HepG2 (cell line): ENCODE results near the gene LIMA1. TPM values are rescaled to one million over a fixed set of nuclear protein-coding genes. Genes with fewer than 3 reads are reported as not detected.

Experiments
- ATAC-seq: fragments of 200-7000 bp; cut with Tn5 transposase; 3 replicates; pipeline ENCODE4 v1.9.1; 2020; ENCODE audit warnings: mild to moderate bottlenecking, moderate library complexity
- BruUV-seq: library from RNA; stranded (reverse); fragments of 400-500 nt; replicated peaks from 2 replicates; lab custom pipeline; 2021; lab: Mats Ljungman, UMichigan
- CTCF ChIA-PET: fragments of 300-600 bp; formaldehyde crosslinking; extraction: SDS; loops from one replicate; lab custom pipeline; 2021; ENCODE audit warnings: low total read pairs, inconsistent platforms, low intra/inter-chr PET ratio; lab: Yijun Ruan, JAX
- POLR2A ChIA-PET: fragments of 350-600 bp; sonication (Branson Sonifier 250); formaldehyde crosslinking; loops from one replicate; lab custom pipeline; 2020; ENCODE audit warnings: antibody characterized with exemption, inconsistent platforms; lab: Yijun Ruan, JAX
- DNase-seq: peaks from one replicate; pipeline ENCODE4 v3.0.0-alpha.2; 2015; ENCODE audit warnings: low spot score
- FAIRE-seq: peaks from 3 replicates; lab custom pipeline; 2011; peaks lifted over from hg19 to GRCh38; lab: Jason Lieb, UNC
- H2AFZ ChIP-seq: one replicate; pipeline ENCODE4 v1.6.1; 2011; ENCODE audit warnings: low read length, inconsistent platforms
- H3K27ac ChIP-seq: fragments of 300-600 bp; 3 replicates; pipeline ENCODE4 v1.8.0; 2011; ENCODE audit warnings: mixed run types, mild to moderate bottlenecking, mixed read lengths, low read length, inconsistent platforms; ENCODE audit not compliant: insufficient read depth; ENCODE audit errors: extremely low read length
- H3K27me3 ChIP-seq, 2 experiments: fragments of 200-600 bp in 1 of 2; 2 replicates in 1 of 2; 3 replicates in 1 of 2; pipeline versions ENCODE4 v1.6.0 to v1.8.0; 2011; ENCODE audit warnings: low read length in 2 of 2, mild to moderate bottlenecking in 2 of 2, moderate library complexity in 2 of 2, inconsistent platforms in 1 of 2; ENCODE audit not compliant: insufficient read depth in 2 of 2, control insufficient read depth in 1 of 2
- H3K36me3 ChIP-seq, 2 experiments: fragments of 200-600 bp in 1 of 2; replicated peaks in 1 of 2; 2 replicates in 1 of 2; 3 replicates in 1 of 2; pipeline versions ENCODE4 v1.5.1 to v1.8.0; 2011; ENCODE audit warnings: low read length in 2 of 2, inconsistent platforms in 1 of 2; ENCODE audit not compliant: insufficient read depth in 2 of 2, control insufficient read depth in 1 of 2
- H3K4me1 ChIP-seq: 2 replicates; pipeline ENCODE4 v1.5.1; 2012; ENCODE audit warnings: low read length, inconsistent platforms; ENCODE audit not compliant: insufficient read depth
- H3K4me2 ChIP-seq: 2 replicates; pipeline ENCODE4 v1.6.0; 2011; ENCODE audit warnings: low read depth, low read length, inconsistent platforms
- H3K4me3 ChIP-seq, 3 experiments: fragments of 200-600 bp in 1 of 3; sonication (generic), shearing (Covaris generic) in 1 of 3; replicated peaks in 1 of 3; 2 replicates each; pipeline ENCODE4 v1.5.1; 2011 to 2016; ENCODE audit warnings: low read length in 3 of 3, inconsistent platforms in 2 of 3, low read depth in 2 of 3, mild to moderate bottlenecking in 2 of 3, control low read depth in 1 of 3, mixed read lengths in 1 of 3; ENCODE audit not compliant: insufficient read depth in 1 of 3
- H3K79me2 ChIP-seq: one replicate; pipeline ENCODE4 v1.6.1; 2011; ENCODE audit warnings: low read length, inconsistent platforms; ENCODE audit not compliant: insufficient read depth
- H3K9ac ChIP-seq: 2 replicates; pipeline ENCODE4 v1.6.0; 2011; ENCODE audit warnings: mild to moderate bottlenecking, low read depth, low read length, inconsistent platforms; ENCODE audit not compliant: insufficient read depth
- H3K9me3 ChIP-seq: 2 replicates; pipeline ENCODE4 v1.5.1; 2012; ENCODE audit warnings: mild to moderate bottlenecking, low read length
- H4K20me1 ChIP-seq: 2 replicates; pipeline ENCODE4 v1.6.0; 2011; ENCODE audit warnings: inconsistent platforms, mild to moderate bottlenecking, low read length, moderate library complexity; ENCODE audit not compliant: insufficient read depth
- AKAP8 ChIP-seq: sonication (generic); formaldehyde crosslinking; IDR thresholded peaks from 2 replicates; pipeline ENCODE4 v1.5.1; 2020; ENCODE audit warnings: mild to moderate bottlenecking, missing genetic modification reagents
- CEBPG ChIP-seq: IDR thresholded peaks from 2 replicates; pipeline ENCODE4 v1.6.1; 2016
- WGBS: methylation state at CpG from one replicate; pipeline ENCODE4 v1.1.6; 2017; ENCODE audit warnings: low lambda C conversion rate; 5-methylcytosine and 5-hydroxymethylcytosine counted together
- in situ Hi-C: cut with HindIII; loops from 2 replicates; pipeline ENCODE4 v1.10.0; 2017; ENCODE audit warnings: low pct_unique_long_range_greater_than_20kb; ENCODE audit not compliant: extremely low pct_ligation_motif_present
- intact Hi-C: fragments of 100-400 bp; cut with micrococcal nuclease; formaldehyde crosslinking; loops from one replicate; pipeline ENCODE4 v1.10.0; 2022; ENCODE audit not compliant: unreplicated experiment
- polyA plus RNA-seq, 8 experiments: library from polyadenylated mRNA; depleted of rRNA in 3 of 8; stranded (reverse) in 7 of 8; unstranded in 1 of 8; fragments of >200 nt; fragmentation: Illumina TruSeq in 4 of 8; extraction: Trizol in 4 of 8; gene quantifications; 2 replicates each; pipeline versions ENCODE4 v1.2.1 to v1.2.3, GENCODE V29; 2011 to 2016; ENCODE audit warnings: low read depth in 4 of 8, missing spikeins in 1 of 8, mixed read lengths in 1 of 8; ENCODE audit not compliant: insufficient read depth in 1 of 8
- total RNA-seq, 5 experiments: library from RNA; depleted of rRNA; stranded (reverse); fragments of >200 nt; fragmentation: Illumina TruSeq; extraction: Trizol; gene quantifications; 2 replicates each; pipeline ENCODE4 v1.2.3, GENCODE V29; 2016; ENCODE audit warnings: low read depth in 1 of 5
- TF ChIP-seq, protein P1 (sequence below): sonication (generic); formaldehyde crosslinking; IDR thresholded peaks from 2 replicates; pipeline ENCODE4 v1.9.0; 2021; ENCODE audit warnings: missing genetic modification reagents, borderline replicate concordance

Gene LIMA1
- total and polyA plus RNA-seq, 2 of the 13 experiments (the other 11 are each of a cell fraction or from before 2014, with no cell fraction given) = 13.0 to 19.8 TPM

DNA sequence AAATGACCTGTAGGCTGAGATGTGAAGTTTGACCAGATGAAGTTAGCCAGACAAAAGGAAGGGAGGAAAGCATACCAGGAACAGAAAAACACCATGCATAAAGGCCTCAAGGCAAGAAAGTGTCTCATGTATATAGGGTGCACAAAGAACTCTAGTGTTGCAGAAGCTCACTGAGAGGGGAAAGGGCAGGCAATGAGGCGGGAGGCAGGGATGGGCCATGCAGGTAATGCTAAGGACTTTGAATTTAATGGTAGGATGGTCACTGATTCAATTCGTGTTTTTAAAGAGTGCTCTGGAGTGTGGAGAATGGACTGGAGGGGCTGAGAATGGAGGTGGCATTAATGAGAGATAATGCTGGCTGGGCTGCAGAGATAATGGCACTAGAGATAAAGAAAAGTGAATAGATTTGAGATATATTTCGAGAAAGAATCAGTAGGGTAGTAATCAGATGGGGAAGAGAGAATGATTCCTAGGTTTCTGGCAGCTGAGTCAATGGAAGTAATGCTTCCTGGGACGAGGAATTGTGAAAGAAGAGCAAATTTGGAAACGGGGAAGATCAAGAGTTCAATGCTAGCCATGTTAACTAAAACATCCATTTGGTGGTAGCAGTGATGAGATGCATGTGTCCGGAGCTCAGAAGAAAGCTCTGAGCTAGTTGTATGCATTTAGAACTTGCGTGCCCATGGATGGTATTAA lies 43.1 kb downstream of the LIMA1 start:
- Histone ChIP-seq H3K9ac (no peak overlapping the region), H3K27me3 (no peaks in the 10 kb centered on the region), H4K20me1 (no peaks in the 10 kb centered on the region), H3K4me2 (peak overlapping the region; percentile 45), H3K9me3 (no peaks in the 10 kb centered on the region), H3K36me3 (peaks cover 0 to 4% of the 10 kb centered on the region in 2 experiments; a peak in 4 of 5 replicates), H2AFZ (no peak overlapping the region), H3K27ac (no peak overlapping the region), H3K79me2 (no peaks in the 10 kb centered on the region), H3K4me1 (peaks cover 44% of the 10 kb centered on the region), H3K4me3 (no peak overlapping the region)
- WGBS = 64% methylated on average over 7 of the region's 7 CpGs
- DNase-seq = no peak
- FAIRE-seq = no peak
- peak; percentile 29; the same call in 1 of the 3 replicates for ATAC-seq
- TF ChIP-seq, protein P1, sequence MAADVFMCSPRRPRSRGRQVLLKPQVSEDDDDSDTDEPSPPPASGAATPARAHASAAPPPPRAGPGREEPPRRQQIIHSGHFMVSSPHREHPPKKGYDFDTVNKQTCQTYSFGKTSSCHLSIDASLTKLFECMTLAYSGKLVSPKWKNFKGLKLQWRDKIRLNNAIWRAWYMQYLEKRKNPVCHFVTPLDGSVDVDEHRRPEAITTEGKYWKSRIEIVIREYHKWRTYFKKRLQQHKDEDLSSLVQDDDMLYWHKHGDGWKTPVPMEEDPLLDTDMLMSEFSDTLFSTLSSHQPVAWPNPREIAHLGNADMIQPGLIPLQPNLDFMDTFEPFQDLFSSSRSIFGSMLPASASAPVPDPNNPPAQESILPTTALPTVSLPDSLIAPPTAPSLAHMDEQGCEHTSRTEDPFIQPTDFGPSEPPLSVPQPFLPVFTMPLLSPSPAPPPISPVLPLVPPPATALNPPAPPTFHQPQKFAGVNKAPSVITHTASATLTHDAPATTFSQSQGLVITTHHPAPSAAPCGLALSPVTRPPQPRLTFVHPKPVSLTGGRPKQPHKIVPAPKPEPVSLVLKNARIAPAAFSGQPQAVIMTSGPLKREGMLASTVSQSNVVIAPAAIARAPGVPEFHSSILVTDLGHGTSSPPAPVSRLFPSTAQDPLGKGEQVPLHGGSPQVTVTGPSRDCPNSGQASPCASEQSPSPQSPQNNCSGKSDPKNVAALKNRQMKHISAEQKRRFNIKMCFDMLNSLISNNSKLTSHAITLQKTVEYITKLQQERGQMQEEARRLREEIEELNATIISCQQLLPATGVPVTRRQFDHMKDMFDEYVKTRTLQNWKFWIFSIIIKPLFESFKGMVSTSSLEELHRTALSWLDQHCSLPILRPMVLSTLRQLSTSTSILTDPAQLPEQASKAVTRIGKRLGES (CRISPR knock-in tag) = no peak
- TF ChIP-seq CEBPG (CRISPR knock-in tag) = 0 out of 2 replicates have a peak, but pooled peaks have one; percentile 10
- TF ChIP-seq AKAP8 (CRISPR knock-in tag) = no peak
- in situ Hi-C loops (no loop called here), intact Hi-C loops (loop anchor here (2.0 to 10.0 kb wide), 2 partner anchors 43 to 155 kb away; partner anchors contain the start of genes FAM186A and LIMA1)
- CTCF ChIA-PET = no interaction called here
- POLR2A ChIA-PET = interaction anchor here (0.8 to 2.9 kb wide), 8 partner anchors 10 to 128 kb away, joined by 3 to 34 read pairs (median 4); partner anchors contain the start of genes CERS5, COX14 and LIMA1
- BruUV-seq = no TSS peak
